ENCODE data around the gene RNF38.
A peak's percentile ranks its signal among the peaks of the same experiment; 100 is the strongest.
"Not testable (repeated sequence)": the region's sequence is repeated elsewhere in the genome, so short reads cannot be mapped to it uniquely, and the experiment has no call there.

The RNF38 gene

GRCh38 chr9:36402536-36402935 is 2.5 kb upstream of the RNF38 start:
- no peak for DNase-seq

DNA sequence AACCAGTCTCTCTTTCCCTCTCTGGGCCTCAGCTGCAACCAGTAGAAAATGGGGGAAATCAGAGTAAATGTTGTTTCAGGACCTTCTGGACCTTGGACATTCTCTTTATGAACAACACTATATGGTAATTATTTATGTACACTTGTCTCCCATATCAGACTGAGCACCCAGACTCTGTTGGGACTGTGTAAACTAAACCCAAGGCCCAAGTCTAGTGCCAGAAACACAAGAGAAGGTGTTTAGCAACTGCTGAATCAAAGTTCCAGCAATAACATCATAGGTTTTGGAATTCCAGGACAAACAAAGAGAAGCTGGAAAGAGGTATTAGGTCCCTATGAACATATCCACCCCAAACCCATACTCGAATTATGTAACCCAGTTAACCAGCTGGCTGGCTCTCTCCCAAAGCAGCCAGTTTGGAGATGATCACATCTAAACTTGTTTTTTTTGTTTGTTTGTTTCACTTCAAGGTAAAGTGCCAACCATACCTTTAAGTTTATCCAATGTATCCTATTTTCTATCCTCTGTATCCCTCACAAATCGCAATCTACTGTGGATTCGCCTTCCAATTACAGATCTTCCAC is 1.9 kb upstream of the RNF38 start:
- no peak for DNase-seq

DNA sequence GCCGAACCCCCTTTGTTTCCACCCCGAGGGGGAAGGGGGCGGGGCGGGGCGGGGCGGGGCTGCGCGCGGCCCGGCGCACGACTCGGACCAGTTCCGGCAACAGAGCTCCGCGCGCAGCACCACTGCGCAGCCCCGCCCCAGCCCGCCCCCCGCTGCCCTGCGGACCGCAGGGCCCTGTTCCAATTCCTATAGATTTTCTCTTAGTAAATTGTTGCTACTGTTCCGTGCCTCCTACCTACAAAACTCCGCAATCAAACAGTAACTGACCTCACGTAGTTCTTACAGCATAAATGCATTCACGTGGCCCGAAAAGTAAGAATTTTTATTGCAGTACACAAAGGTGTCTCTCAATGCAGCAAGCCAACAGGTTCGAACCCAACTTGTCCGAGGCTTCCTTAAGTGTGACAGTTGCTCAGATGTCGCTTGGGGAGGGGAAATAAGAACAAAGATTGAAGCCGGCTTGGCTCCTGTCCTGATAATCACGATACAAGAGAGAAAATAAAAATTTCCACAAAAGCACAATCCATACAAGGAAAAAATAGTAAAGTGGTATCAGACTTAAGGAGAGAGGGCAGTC is 1.2 kb upstream of the RNF38 start:
- DNase-seq, result no peak

GRCh38 chr9:36400332-36401163 is 479 bp upstream of the RNF38 start:
- DNase-seq, result peak; percentile 90

DNA sequence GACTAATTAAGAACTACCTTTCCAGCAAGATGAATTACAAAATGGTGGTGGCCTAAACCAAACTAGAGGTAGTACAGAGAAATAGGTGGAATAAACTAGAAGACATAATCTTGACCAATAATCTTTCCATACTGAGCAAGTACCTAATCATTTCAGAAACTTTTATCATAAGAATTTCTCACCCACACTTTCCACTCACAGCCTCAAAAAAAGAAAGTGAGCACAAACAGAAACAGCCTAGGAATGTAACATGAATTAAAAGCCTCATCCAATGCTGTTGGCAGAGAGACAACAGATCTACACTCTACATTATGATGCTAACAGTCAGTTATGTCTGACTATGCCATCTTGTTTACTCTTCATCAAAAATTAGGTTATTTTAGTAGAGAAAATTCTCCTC is 1.3 kb downstream of the RNF38 start:
- no peak for DNase-seq

GRCh38 chr9:36396985-36397384 is 3.1 kb downstream of the RNF38 start:
- DNase-seq, result no peak

DNA sequence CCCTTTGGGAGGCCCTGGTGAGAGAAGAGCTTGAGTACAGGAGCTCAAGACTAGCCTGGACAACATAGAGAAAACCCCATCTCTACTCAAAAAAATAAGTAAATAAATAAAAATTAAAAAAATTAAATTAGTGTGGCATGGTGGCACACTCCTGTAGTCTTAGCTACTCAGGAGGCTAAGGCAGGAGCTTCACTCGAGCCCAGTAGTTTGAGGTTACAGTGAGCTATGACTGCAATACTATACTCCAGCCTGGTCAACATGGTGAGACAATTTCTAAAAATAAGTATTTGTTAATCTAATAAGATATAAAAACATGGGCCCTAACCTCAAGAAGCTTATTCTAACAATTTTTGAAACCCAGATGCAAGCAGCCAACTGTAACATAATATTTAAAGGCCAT is 7.6 kb downstream of the RNF38 start:
- DNase-seq, result no peak

DNA sequence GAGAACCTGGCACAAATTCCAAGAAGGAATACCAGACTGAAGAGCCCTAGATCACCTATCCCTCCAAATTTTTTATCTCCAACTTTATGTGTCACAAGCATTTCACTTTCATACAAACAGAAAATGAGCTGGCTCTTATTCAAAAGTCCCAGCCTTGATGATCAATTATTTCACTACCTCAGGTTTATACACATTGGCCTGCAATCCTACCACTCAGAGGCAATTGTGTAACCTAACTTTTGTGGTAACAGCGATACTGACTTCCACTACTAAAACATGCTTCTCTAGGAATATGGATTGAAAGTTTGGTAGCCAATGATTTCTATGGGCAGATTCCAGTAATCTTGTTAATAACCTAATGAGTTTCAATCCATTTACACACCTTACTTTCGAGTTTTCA is 10.5 kb downstream of the RNF38 start:
- no peak for DNase-seq

DNA sequence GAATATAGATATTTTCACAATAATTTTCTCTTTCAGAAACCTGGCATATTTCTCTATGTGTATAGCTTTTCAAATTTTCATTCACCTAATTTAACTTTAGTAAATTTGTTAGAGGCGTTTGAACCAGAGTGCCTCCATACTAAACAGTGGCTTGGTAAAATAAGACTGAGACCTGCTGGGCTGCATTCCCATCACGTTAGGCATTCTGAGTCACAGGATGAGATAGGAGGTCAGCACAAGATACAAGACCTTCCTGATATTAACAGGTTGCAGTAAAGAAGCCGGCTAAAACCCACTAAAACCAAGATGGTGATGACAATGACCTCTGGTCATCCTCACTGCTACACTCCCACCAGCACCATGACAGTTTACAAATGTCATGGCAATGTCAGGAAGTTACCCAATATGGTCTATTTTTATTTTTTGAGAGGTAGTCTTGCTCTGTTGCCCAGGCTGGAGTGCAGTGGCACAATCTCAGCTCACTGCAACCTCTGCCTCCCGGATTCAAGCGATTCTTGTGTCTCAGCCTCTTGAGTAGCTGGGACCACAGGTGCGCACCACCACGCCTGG is 13.6 kb downstream of the RNF38 start:
- DNase-seq, result not testable (repeated sequence)

- DNase-seq, result no peak
Observed at GRCh38 chr9:36382484-36382883, 17.6 kb downstream of the RNF38 start.

GRCh38 chr9:36364577-36364976 is 35.5 kb downstream of the RNF38 start:
- no peak for DNase-seq

DNA sequence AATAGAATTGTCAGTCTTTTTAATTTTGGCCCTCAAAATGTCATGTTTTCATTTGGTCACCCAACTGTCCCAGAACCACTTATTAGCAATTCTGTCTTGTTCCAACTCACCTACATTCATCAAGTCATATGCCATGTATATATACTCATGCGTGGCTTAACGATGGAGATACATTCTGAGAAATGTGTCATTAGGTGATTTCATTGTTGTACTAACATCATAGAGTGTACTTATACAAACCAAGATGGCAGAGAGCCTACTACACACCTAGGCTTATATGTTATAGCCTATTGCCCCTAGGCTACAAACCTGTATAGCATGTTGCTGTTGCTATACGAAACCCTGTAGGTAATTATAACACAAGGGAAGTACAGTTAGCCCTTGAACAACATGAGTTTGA is 36.6 kb downstream of the RNF38 start:
- no peak for DNase-seq

- no peak for DNase-seq
Observed at GRCh38 chr9:36358486-36358885, 41.6 kb downstream of the RNF38 start.

GRCh38 chr9:36357639-36358038 is 42.4 kb downstream of the RNF38 start:
- no peak for DNase-seq

DNA sequence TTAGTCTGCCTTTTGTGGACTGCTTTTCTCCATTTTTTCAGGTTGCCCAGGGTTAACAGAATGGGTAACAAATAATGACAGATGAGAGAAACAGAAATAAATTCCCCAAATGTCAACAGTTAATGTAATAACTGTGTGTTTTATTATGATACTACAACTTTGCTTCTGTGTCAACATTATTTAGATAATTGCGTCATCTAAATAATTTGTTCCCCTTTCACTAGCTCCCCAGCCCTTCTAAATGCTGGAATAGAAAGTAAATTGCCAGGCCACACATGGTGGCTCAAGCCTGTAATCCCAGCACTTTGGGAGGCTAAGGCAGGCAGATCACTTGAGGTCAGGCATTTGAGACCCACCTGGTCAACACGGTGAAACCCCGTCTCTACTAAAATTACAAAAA is 53.5 kb downstream of the RNF38 start:
- no peak for DNase-seq

GRCh38 chr9:36345103-36345846 is 54.8 kb downstream of the RNF38 start:
- no peak for DNase-seq

GRCh38 chr9:36341936-36342577 is 58.0 kb downstream of the RNF38 start:
- no peak for DNase-seq

DNA sequence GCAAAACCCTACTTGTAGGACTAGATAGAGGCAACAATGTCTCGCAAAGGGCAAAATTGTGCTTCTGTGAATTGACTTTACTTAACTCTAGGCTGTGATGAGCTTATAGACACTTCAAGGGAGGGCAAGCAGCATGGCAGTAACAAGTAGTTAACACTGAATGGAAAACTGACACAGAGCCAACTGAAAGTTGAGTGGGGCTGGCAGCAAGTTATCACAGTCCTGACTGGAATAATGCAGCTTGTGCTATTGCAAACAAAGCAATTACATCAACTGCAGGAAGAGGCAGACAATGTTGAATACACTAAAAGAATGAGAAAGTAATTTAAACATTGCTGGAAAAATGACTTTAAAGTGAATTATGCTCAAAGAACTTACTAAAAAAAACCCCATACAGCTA is 62.2 kb downstream of the RNF38 start:
- no peak for DNase-seq

- DNase-seq, result no peak
Observed at GRCh38 chr9:36337002-36337401, 63.1 kb downstream of the RNF38 start.

DNA sequence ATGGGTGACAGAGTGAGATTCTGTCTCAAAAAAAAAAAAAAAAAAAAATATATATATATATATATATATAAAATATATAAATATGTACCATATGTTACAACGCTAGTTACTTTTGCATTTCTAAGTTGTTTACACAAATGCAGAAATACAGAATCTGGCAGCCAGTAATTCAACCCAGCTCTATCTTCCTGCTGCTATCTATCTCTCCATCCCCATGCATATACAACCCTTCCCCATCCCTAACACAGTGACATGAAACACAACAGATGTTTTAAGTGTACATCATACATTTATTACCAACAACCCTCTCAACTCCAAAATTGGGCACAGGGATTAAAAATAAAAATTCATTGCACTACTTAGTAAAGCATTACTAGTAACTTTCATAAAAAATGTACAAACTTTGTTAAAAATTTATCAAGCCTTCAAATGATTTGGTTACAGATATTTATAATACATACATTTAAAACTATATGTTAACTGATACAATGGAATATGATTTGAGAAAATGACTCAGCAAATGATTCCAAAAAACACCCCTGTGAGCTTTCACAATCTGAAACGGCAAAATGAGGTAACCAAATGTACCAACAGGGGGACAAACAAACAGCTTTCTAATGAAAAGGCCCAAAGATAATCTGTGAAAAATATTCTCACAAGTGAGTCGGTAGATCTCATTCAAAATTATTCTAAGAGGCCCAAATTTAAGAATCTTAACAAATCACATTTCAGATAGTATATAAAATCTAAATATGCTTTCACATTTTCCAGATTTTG is 63.8 kb downstream of the RNF38 start:
- DNase-seq, result no peak

- DNase-seq, result no peak
Observed at GRCh38 chr9:36332006-36332405, 68.1 kb downstream of the RNF38 start.

Measured in stimulated activated CD4-positive, alpha-beta T cell treated with anti-CD3 and anti-CD28 coated beads, Interleukin-4, amount 100 ng/mL, for 24 hours (primary cell).